Stomach (tissue), 9 donors: ENCODE results near the gene ANGEL2. TPM values are rescaled to one million over a fixed set of nuclear protein-coding genes. Genes with fewer than 3 reads are reported as not detected.

Experiments
- DNase-seq, 2 donors: peaks; one replicate each; pipeline versions ENCODE4 v3.0.0 to v3.0.0-alpha.2; 2013 to 2019
- H3K27ac ChIP-seq, 5 donors: fragments of 200-600 bp in 4 of 5; sonication (generic) in 4 of 5; one replicate each; pipeline ENCODE4 v1.5.1; 2013 to 2019; ENCODE audit warnings: mild to moderate bottlenecking in 1 of 5, moderate library complexity in 1 of 5
- H3K27me3 ChIP-seq, 3 donors: fragments of 200-600 bp; sonication (generic); one replicate each; pipeline ENCODE4 v1.5.1; 2017 to 2019; ENCODE audit warnings: mixed run types in 1 of 3
- H3K36me3 ChIP-seq, 4 donors: fragments of 200-600 bp; sonication (generic); 1 replicate in 3 of 4; 2 replicates in 1 of 4; pipeline ENCODE4 v1.5.1; 2016 to 2019
- H3K4me1 ChIP-seq, 4 donors: fragments of 200-600 bp; sonication (generic); one replicate each; pipeline ENCODE4 v1.5.1; 2016 to 2019
- H3K4me3 ChIP-seq, 4 donors: fragments of 200-600 bp; sonication (generic) in 3 of 4; one replicate each; pipeline ENCODE4 v1.5.1; 2016 to 2019; ENCODE audit warnings: mild to moderate bottlenecking in 1 of 4
- H3K9me3 ChIP-seq, 4 donors: fragments of 200-600 bp; sonication (generic); one replicate each; pipeline ENCODE4 v1.5.1; 2016 to 2019
- EP300 ChIP-seq: sonication (generic); formaldehyde crosslinking; IDR thresholded peaks from one replicate; pipeline ENCODE4 v1.6.1; 2017; ENCODE audit warnings: antibody characterized with exemption
- POLR2A ChIP-seq, 4 donors: fragments of 450-650 bp; IDR thresholded peaks; one replicate each; pipeline ENCODE4 v1.6.1; 2016; ENCODE audit warnings: antibody characterized with exemption in 4 of 4, control low read depth in 2 of 4, mild to moderate bottlenecking in 1 of 4, moderate library complexity in 1 of 4
- POLR2AphosphoS5 ChIP-seq, 3 donors: sonication (generic); formaldehyde crosslinking; IDR thresholded peaks; one replicate each; pipeline ENCODE4 v1.6.1; 2016; ENCODE audit warnings: antibody characterized with exemption in 3 of 3
- WGBS, 5 donors: extraction: QIAGEN DNeasy Blood & Tissue Kit in 3 of 5; methylation state at CpG; one replicate each; pipeline versions ENCODE4 v1.1.5 to v1.1.7; 2013 to 2018; 5-methylcytosine and 5-hydroxymethylcytosine counted together
- intact Hi-C: fragments of 100-400 bp; cut with DNase I; formaldehyde crosslinking; loops from one replicate; pipeline ENCODE4 v1.15.1; 2023; ENCODE audit warnings: low total_unique reads
- polyA plus RNA-seq, 3 donors: library from polyadenylated mRNA; stranded (reverse); fragments of 200-250 nt; gene quantifications; one replicate each; pipeline ENCODE4 v1.2.3, GENCODE V29; 2013
- total RNA-seq, 5 donors: library from RNA; depleted of rRNA; stranded (reverse); fragments of >200 nt; gene quantifications; one replicate each; pipeline versions ENCODE4 v1.1.0 to v1.2.3, GENCODE V29; 2014 to 2016
- TF ChIP-seq, protein P1 (sequence below), 7 experiments: fragments of 450-650 bp in 4 of 7; fragments of 200-600 bp in 3 of 7; sonication (generic) in 3 of 7; IDR thresholded peaks; one replicate each; pipeline ENCODE4 v1.5.1; 2016 to 2019; ENCODE audit warnings: antibody characterized with exemption in 7 of 7, control low read depth in 2 of 7, mild to moderate bottlenecking in 1 of 7
- donor health status: healthy with polysubstance abuse.
- donor health status: Bipolar disorder and iron deficiency.
- donor health status: healthy.

ANGEL2 gene
- total and polyA plus RNA-seq, 8 donors: 3.2 to 107 (median 20.1) TPM

GRCh38 chr1:212943393-212943710, 72.3 kb downstream of the ANGEL2 start:
- Histone ChIP-seq H3K9me3 (peaks cover 0 to 8% (median 3%) of the 10 kb centered on the region in 4 donors), H3K36me3 (no peaks in the 10 kb centered on the region), H3K27ac (no peak overlapping the region), H3K4me3 (no peak overlapping the region), H3K4me1 (no peaks in the 10 kb centered on the region), H3K27me3 (no peaks in the 10 kb centered on the region)
- DNase-seq: no peak
- 73 to 92% (median 82%) methylated on average over 4 of the region's 4 CpGs for whole genome bisulfite sequencing, 5 donors
- TF ChIP-seq, protein P1, sequence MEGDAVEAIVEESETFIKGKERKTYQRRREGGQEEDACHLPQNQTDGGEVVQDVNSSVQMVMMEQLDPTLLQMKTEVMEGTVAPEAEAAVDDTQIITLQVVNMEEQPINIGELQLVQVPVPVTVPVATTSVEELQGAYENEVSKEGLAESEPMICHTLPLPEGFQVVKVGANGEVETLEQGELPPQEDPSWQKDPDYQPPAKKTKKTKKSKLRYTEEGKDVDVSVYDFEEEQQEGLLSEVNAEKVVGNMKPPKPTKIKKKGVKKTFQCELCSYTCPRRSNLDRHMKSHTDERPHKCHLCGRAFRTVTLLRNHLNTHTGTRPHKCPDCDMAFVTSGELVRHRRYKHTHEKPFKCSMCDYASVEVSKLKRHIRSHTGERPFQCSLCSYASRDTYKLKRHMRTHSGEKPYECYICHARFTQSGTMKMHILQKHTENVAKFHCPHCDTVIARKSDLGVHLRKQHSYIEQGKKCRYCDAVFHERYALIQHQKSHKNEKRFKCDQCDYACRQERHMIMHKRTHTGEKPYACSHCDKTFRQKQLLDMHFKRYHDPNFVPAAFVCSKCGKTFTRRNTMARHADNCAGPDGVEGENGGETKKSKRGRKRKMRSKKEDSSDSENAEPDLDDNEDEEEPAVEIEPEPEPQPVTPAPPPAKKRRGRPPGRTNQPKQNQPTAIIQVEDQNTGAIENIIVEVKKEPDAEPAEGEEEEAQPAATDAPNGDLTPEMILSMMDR (IDR thresholded peaks at IDR 0.05): no peak
- TF ChIP-seq POLR2A (IDR thresholded peaks at IDR 0.05) (no peak), EP300 (no peak)
- intact Hi-C loops: no loop called here

- DNase-seq: no peak
- no peak overlapping the region for H3K4me3 ChIP-seq
- no peak for TF ChIP-seq EP300
- TF ChIP-seq, protein P1 (IDR thresholded peaks at IDR 0.05): no peak
- TF ChIP-seq POLR2A (IDR thresholded peaks at IDR 0.05): no peak
- no peak for TF ChIP-seq POLR2AphosphoS5 (IDR thresholded peaks at IDR 0.05)
- no peaks in the 10 kb centered on the region for H3K36me3 ChIP-seq
- 76 to 85% (median 81%) methylated on average over 6 of the region's 6 CpGs for WGBS, 5 donors
- H3K4me1 ChIP-seq: no peaks in the 10 kb centered on the region
- intact Hi-C loops: no loop called here
- peaks cover 0 to 8% (median 3%) of the 10 kb centered on the region in 4 donors for H3K9me3 ChIP-seq
- no peak overlapping the region for H3K27ac ChIP-seq
- no peaks in the 10 kb centered on the region for H3K27me3 ChIP-seq
These were observed 72.8 kb downstream of the ANGEL2 start for GRCh38 chr1:212942679-212943392.

Other genes starting within 250 kb of the ANGEL2 start
- 100 to 1,000 TPM in 1 of 5 donors, 10 to 100 TPM in 4; 23.2 to 170 (median 54.2) TPM for gene NSL1, start 224.1 kb downstream of the ANGEL2 start, total RNA-seq
- 10 to 100 TPM; 10.2 to 23.8 (median 21.8) TPM for gene NSL1, start 224.1 kb downstream of the ANGEL2 start, polyA plus RNA-seq
- 10 to 100 TPM in 2 of 5 donors, 1 to 10 TPM in 3; 2.6 to 52.2 (median 9.3) TPM for gene TATDN3, start 224.0 kb downstream of the ANGEL2 start, total RNA-seq
- 10 to 100 TPM in 2 of 3 donors, 1 to 10 TPM in 1; 8.1 to 11.2 (median 11.1) TPM for gene TATDN3, start 224.0 kb downstream of the ANGEL2 start, polyA plus RNA-seq
- not detected for gene SPATA45, start 168.2 kb downstream of the ANGEL2 start, total RNA-seq
- gene SPATA45, start 168.2 kb downstream of the ANGEL2 start, polyA plus RNA-seq: not detected
- 10 to 100 TPM in 3 of 5 donors, 1 to 10 TPM in 2; 1.8 to 19.1 (median 10.7) TPM for gene FLVCR1, start 157.6 kb downstream of the ANGEL2 start, total RNA-seq
- 1 to 10 TPM in 2 of 3 donors, under 1 TPM in 1; 0.61 to 4.4 (median 2.2) TPM for gene FLVCR1, start 157.6 kb downstream of the ANGEL2 start, polyA plus RNA-seq
- gene VASH2, start 65.3 kb downstream of the ANGEL2 start, total RNA-seq: 10 to 100 TPM in 1 of 5 donors, not detected in 4; 10.3 TPM
- gene VASH2, start 65.3 kb downstream of the ANGEL2 start, polyA plus RNA-seq: under 1 TPM; 0.13 to 0.93 (median 0.92) TPM
- gene RPS6KC1, start 35.4 kb upstream of the ANGEL2 start, total RNA-seq: 100 to 1,000 TPM in 1 of 5 donors, 10 to 100 TPM in 3, 1 to 10 TPM in 1; 3.8 to 137 (median 24.5) TPM
- 1 to 10 TPM; 4.0 to 6.1 (median 5.3) TPM for gene RPS6KC1, start 35.4 kb upstream of the ANGEL2 start, polyA plus RNA-seq